Erythroblast (primary cell): ENCODE results near the gene TPM1.

Source experiments
- GATA1 ChIP-seq: IDR thresholded peaks from 2 replicates; pipeline ENCODE4 v1.6.1; 2011; ENCODE audit warnings: low read depth, mild to moderate bottlenecking, control low read depth, low read length, moderate library complexity
- POLR2A ChIP-seq: IDR thresholded peaks from 2 replicates; pipeline ENCODE4 v1.6.1; 2011; ENCODE audit warnings: mild to moderate bottlenecking, low read length

- no peak for TF ChIP-seq POLR2A
- no peak for TF ChIP-seq GATA1
Observed at GRCh38 chr15:63083541-63083940, 41.0 kb downstream of the TPM1 start.
